ENCODE results near the gene SECISBP2. TPM values are rescaled to one million over a fixed set of nuclear protein-coding genes. Genes with fewer than 3 reads are reported as not detected.

Gene SECISBP2
- total RNA-seq, 2 donors from 2014 or later: 43.1 to 76.2 TPM

DNA sequence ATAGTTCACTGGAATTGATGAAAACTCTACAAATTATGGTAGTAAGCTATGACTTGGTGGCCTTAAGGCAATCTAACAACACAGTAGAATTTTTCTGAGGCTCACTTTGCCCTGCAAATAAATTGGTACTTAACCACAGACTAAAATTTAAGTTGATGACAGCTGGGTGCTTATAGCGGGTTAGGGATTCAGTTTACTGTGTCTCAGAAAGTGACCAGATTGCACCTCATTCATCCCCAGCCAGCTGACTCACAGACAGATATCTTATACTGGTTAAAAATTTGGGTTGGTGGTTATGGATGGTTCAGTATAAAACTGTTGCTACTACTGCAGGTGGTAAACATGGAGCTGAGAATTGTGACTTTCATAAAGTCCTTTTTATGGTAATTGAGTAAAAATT lies 4.5 kb upstream of the SECISBP2 start:
- Histone ChIP-seq H3K36me3 (no peaks in the 10 kb centered on the region), H3K4me1 (replicated peaks) (peaks cover 4% of the 10 kb centered on the region), H3K9me3 (no peaks in the 10 kb centered on the region), H3K4me3 (no peak overlapping the region), H3K27me3 (replicated peaks; ENCODE audit: insufficient read depth) (no peaks in the 10 kb centered on the region), H3K27ac (no peak overlapping the region)
- WGBS: 78% methylated on average over 1 of the region's 1 CpG
- TF ChIP-seq POLR2AphosphoS5 (IDR thresholded peaks at IDR 0.05): no peak
- TF ChIP-seq, protein P1, sequence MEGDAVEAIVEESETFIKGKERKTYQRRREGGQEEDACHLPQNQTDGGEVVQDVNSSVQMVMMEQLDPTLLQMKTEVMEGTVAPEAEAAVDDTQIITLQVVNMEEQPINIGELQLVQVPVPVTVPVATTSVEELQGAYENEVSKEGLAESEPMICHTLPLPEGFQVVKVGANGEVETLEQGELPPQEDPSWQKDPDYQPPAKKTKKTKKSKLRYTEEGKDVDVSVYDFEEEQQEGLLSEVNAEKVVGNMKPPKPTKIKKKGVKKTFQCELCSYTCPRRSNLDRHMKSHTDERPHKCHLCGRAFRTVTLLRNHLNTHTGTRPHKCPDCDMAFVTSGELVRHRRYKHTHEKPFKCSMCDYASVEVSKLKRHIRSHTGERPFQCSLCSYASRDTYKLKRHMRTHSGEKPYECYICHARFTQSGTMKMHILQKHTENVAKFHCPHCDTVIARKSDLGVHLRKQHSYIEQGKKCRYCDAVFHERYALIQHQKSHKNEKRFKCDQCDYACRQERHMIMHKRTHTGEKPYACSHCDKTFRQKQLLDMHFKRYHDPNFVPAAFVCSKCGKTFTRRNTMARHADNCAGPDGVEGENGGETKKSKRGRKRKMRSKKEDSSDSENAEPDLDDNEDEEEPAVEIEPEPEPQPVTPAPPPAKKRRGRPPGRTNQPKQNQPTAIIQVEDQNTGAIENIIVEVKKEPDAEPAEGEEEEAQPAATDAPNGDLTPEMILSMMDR (IDR thresholded peaks at IDR 0.05): no peak
- no peak for TF ChIP-seq POLR2A (IDR thresholded peaks at IDR 0.05)
- no peak for DNase-seq (ENCODE audit: low spot score)
- intact Hi-C loops (cut with DNase I): no loop called here

DNA sequence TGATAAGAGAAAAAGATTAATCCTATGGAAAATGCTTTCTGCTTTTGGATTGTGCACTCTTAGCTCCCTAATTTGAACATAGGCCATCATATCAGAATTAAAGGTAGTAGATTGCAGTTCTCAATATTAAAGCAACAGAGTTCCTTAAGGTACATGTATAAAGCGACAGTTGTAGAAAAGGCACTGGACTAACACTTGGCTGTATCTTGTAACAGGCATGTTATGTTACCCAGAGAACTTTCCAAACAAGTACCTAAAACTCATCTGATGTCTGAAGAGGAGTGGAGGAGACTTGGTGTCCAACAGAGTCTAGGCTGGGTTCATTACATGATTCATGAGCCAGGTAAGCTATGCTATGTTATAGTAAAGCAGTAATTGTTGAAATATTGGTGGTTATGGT lies 3.3 kb upstream of the SECISBP2 start:
- intact Hi-C loops (cut with DNase I): no loop called here
- TF ChIP-seq POLR2A (IDR thresholded peaks at IDR 0.05): no peak
- TF ChIP-seq, protein P1 (IDR thresholded peaks at IDR 0.05): no peak
- TF ChIP-seq POLR2AphosphoS5 (IDR thresholded peaks at IDR 0.05): no peak
- no peak overlapping the region for H3K27ac ChIP-seq
- WGBS: 96% methylated on average over 1 of the region's 1 CpG
- no peak for DNase-seq (ENCODE audit: low spot score)
- no peaks in the 10 kb centered on the region for H3K36me3 ChIP-seq
- H3K9me3 ChIP-seq: no peaks in the 10 kb centered on the region
- H3K27me3 ChIP-seq (replicated peaks; ENCODE audit: insufficient read depth): no peaks in the 10 kb centered on the region
- H3K4me1 ChIP-seq (replicated peaks): peaks cover 4% of the 10 kb centered on the region
- no peak overlapping the region for H3K4me3 ChIP-seq

DNA sequence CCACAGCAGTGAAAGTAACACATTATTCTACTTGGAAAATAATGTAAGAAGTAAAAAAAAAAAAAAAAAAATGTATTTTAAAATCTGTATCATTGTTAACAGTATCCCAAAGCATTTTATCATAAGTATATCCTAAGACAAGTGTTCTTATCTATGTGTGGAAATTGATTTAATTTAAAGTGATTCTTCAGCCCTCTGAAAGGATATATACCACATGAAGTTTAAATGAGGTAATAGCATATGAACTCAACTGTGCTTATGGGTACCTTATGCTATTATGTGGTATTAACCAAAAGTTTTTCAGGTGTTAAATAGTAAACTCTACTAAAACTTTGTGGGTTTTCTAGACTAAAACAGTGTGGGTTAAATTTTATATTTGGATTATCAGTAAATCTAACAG lies 2.8 kb upstream of the SECISBP2 start:
- H3K27me3 ChIP-seq (replicated peaks; ENCODE audit: insufficient read depth): no peaks in the 10 kb centered on the region
- no peak overlapping the region for H3K27ac ChIP-seq
- no peak overlapping the region for H3K4me3 ChIP-seq
- DNase-seq (ENCODE audit: low spot score): no peak
- H3K4me1 ChIP-seq (replicated peaks): peaks cover 4% of the 10 kb centered on the region
- intact Hi-C loops (cut with DNase I): no loop called here
- TF ChIP-seq, protein P1 (IDR thresholded peaks at IDR 0.05): no peak
- TF ChIP-seq POLR2AphosphoS5 (IDR thresholded peaks at IDR 0.05): no peak
- no peak for TF ChIP-seq POLR2A (IDR thresholded peaks at IDR 0.05)
- no peaks in the 10 kb centered on the region for H3K9me3 ChIP-seq
- H3K36me3 ChIP-seq: no peaks in the 10 kb centered on the region

DNA sequence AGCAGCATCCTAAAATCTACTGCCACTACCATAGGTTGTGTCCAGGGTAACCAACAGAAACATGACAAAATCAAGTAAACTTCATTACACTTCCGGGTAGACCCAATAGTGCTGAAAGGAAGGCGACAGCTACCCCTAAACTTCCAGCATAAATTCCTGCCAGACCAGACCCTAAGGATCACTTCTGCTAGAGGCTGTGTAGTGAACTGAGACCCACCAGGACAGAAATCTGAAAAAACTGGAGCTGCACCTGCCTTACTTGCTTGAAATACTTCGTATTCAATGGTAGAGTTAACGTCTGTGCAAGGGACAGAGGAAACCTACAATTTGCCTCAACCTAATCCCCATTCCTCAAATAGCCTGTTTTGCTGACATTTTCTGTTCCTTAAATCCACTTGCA lies 1.0 kb upstream of the SECISBP2 start:
- TF ChIP-seq POLR2A (IDR thresholded peaks at IDR 0.05): no peak
- TF ChIP-seq, protein P1 (IDR thresholded peaks at IDR 0.05): no peak
- TF ChIP-seq POLR2AphosphoS5 (IDR thresholded peaks at IDR 0.05): no peak
- Histone ChIP-seq H3K27ac (no peak overlapping the region), H3K4me1 (replicated peaks) (no peaks in the 10 kb centered on the region), H3K9me3 (no peaks in the 10 kb centered on the region), H3K27me3 (replicated peaks; ENCODE audit: insufficient read depth) (no peaks in the 10 kb centered on the region), H3K36me3 (no peaks in the 10 kb centered on the region), H3K4me3 (no peak overlapping the region)
- 85% methylated on average over 4 of the region's 4 CpGs for WGBS
- intact Hi-C loops (cut with DNase I): no loop called here
- DNase-seq (ENCODE audit: low spot score): no peak

DNA sequence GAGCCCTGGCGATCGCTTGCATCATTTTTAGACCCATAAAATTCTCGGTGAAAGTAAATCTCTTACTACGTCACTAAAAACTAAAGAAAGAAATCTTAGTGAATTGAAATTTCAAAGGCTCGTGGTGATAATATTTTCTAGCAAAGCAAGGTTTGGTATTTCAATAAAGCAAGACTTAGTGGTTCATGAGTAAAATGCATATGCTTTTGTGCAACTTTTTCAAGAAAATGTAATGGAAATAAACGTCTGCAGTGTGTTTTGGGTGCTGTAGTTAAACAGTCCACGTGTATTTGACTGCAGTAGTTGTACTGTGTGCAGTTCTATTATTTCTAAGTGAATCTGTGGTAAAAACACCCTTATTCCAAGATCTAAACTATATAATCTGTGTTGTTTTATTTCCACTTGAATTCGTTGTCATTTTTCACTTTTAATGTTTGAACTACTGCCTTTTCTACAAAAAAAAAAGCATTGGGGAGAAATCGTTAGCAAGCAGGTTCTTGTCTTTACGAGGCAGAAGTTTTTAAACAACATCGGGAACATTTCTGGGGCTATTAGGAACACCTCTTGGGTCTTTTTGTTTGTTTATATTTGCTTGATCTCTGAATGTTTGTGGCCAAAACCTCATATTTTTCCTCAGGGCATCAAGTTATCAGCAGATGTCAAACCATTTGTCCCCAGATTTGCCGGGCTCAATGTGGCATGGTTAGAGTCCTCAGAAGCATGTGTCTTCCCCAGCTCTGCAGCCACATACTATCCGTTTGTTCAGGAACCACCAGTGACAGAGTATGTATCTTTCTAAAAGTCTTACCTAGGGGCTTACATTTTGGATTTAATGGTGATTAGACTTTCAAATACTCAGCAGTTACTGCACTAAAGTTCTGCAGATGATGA lies 960 bp downstream of the SECISBP2 start:
- WGBS: 1% methylated on average over 13 of the region's 13 CpGs
- TF ChIP-seq, protein P1 (IDR thresholded peaks at IDR 0.05): peak in 1 of 4 experiments; percentile 90
- no peak for TF ChIP-seq POLR2A (IDR thresholded peaks at IDR 0.05)
- Histone ChIP-seq H3K36me3 (no peaks in the 10 kb centered on the region), H3K9me3 (no peaks in the 10 kb centered on the region), H3K27me3 (replicated peaks; ENCODE audit: insufficient read depth) (no peaks in the 10 kb centered on the region), H3K27ac (peak overlapping the region; percentile 100), H3K4me3 (peak overlapping the region; percentile 86 to 92), H3K4me1 (replicated peaks) (no peaks in the 10 kb centered on the region)
- DNase-seq (ENCODE audit: low spot score): no peak
- intact Hi-C loops (cut with DNase I): loop anchor here (2.0 kb wide), 1 partner anchor 230 kb away; no protein-coding TSS in a partner anchor
